NCI-H2171 treated with DMSO at 0.1 percent for 48 hours (cell line): Measurements from ENCODE around the gene STAB2.

Source experiments
- DNase-seq: peaks from one replicate; lab custom pipeline; 2025; lab: John Stamatoyannopoulos, UW

Gene STAB2

GRCh38 chr12:103690426-103690825 lies 103.4 kb downstream of the STAB2 start:
- DNase-seq, result no peak

GRCh38 chr12:103691063-103691462 lies 104.0 kb downstream of the STAB2 start:
- DNase-seq, result no peak

GRCh38 chr12:103696101-103696500 lies 109.0 kb downstream of the STAB2 start:
- no peak for DNase-seq

GRCh38 chr12:103697971-103698751 lies 111.1 kb downstream of the STAB2 start:
- no peak for DNase-seq

GRCh38 chr12:103698752-103699560 lies 111.9 kb downstream of the STAB2 start:
- DNase-seq, result no peak

GRCh38 chr12:103705098-103705497 lies 118.0 kb downstream of the STAB2 start:
- no peak for DNase-seq

GRCh38 chr12:103705927-103706326 lies 118.9 kb downstream of the STAB2 start:
- DNase-seq, result no peak

GRCh38 chr12:103707446-103707845 lies 120.4 kb downstream of the STAB2 start:
- no peak for DNase-seq

- DNase-seq, result no peak
Observed at GRCh38 chr12:103710544-103710943, 123.5 kb downstream of the STAB2 start.

- peak; percentile 40 for DNase-seq
Observed at GRCh38 chr12:103712216-103712615, 125.1 kb downstream of the STAB2 start.

- no peak for DNase-seq
Observed at GRCh38 chr12:103715494-103715893, 128.4 kb downstream of the STAB2 start.

- DNase-seq, result no peak
Observed at GRCh38 chr12:103716517-103717196, 129.6 kb downstream of the STAB2 start.

- DNase-seq, result no peak
Observed at GRCh38 chr12:103725398-103725797, 138.3 kb downstream of the STAB2 start.

- DNase-seq, result no peak
Observed at GRCh38 chr12:103727638-103728037, 140.6 kb downstream of the STAB2 start.

GRCh38 chr12:103728323-103728722 lies 141.2 kb downstream of the STAB2 start:
- no peak for DNase-seq

- DNase-seq, result no peak
Observed at GRCh38 chr12:103729499-103729898, 142.4 kb downstream of the STAB2 start.

- DNase-seq, result no peak
Observed at GRCh38 chr12:103731539-103731938, 144.5 kb downstream of the STAB2 start.

- no peak for DNase-seq
Observed at GRCh38 chr12:103734863-103735262, 147.8 kb downstream of the STAB2 start.

- DNase-seq, result no peak
Observed at GRCh38 chr12:103735291-103735690, 148.2 kb downstream of the STAB2 start.

- no peak for DNase-seq
Observed at GRCh38 chr12:103736572-103736971, 149.5 kb downstream of the STAB2 start.

- no peak for DNase-seq
Observed at GRCh38 chr12:103737881-103738280, 150.8 kb downstream of the STAB2 start.

- DNase-seq, result peak; percentile 99
Observed at GRCh38 chr12:103742349-103742932, 155.4 kb downstream of the STAB2 start.
